Peyer's patch (tissue), 4 donors: ENCODE data around the gene ASMT. TPM values are rescaled to one million over a fixed set of nuclear protein-coding genes. Genes with fewer than 3 reads are reported as not detected.
"Not testable (repeated sequence)": the region's sequence is repeated elsewhere in the genome, so short reads cannot be mapped to it uniquely, and the experiment has no call there.

Source experiments
- DNase-seq, 3 donors: peaks; one replicate each; pipeline ENCODE4 v3.0.0-alpha.2; 2017 to 2019
- H3K27ac ChIP-seq, 4 donors: fragments of 200-600 bp; sonication (generic); one replicate each; pipeline ENCODE4 v1.5.1; 2016 to 2019
- H3K27me3 ChIP-seq, 2 donors: fragments of 200-600 bp; sonication (generic); one replicate each; pipeline ENCODE4 v1.5.1; 2019
- H3K36me3 ChIP-seq, 3 donors: fragments of 200-600 bp; sonication (generic); one replicate each; pipeline ENCODE4 v1.5.1; 2016 to 2019
- H3K4me1 ChIP-seq, 4 donors: fragments of 200-600 bp; sonication (generic); one replicate each; pipeline ENCODE4 v1.5.1; 2016 to 2019
- H3K4me3 ChIP-seq, 4 donors: fragments of 200-600 bp; sonication (generic); 1 replicate in 3 of 4; 2 replicates in 1 of 4; pipeline ENCODE4 v1.5.1; 2016 to 2019; ENCODE audit warnings: mild to moderate bottlenecking in 1 of 4
- H3K9me3 ChIP-seq, 4 donors: fragments of 200-600 bp; sonication (generic); one replicate each; pipeline ENCODE4 v1.5.1; 2016 to 2019; ENCODE audit warnings: mild to moderate bottlenecking in 1 of 4
- CTCF ChIP-seq, 6 experiments: fragments of 450-650 bp in 4 of 6; fragments of 200-600 bp in 2 of 6; sonication (generic) in 1 of 6; IDR thresholded peaks; one replicate each; pipeline ENCODE4 v1.5.1; 2017 to 2019; ENCODE audit warnings: antibody characterized with exemption in 6 of 6, mild to moderate bottlenecking in 3 of 6, moderate library complexity in 1 of 6
- POLR2A ChIP-seq, 2 donors: fragments of 450-650 bp; IDR thresholded peaks; one replicate each; pipeline ENCODE4 v1.5.1; 2017; ENCODE audit warnings: antibody characterized with exemption in 2 of 2, mild to moderate bottlenecking in 2 of 2, moderate library complexity in 2 of 2
- total RNA-seq, 4 donors: library from RNA; depleted of rRNA; stranded (reverse); fragments of >200 nt; gene quantifications; one replicate each; pipeline ENCODE4 v1.1.0, GENCODE V29; 2016

Gene ASMT
- total RNA-seq, 4 donors from 2014 or later, result 12.4 TPM; not detected in 3

GRCh38 chrX:1623691-1624090, 8.8 kb downstream of the ASMT start:
- H3K4me3 ChIP-seq, result no peak overlapping the region
- no peak overlapping the region for H3K27ac ChIP-seq
- TF ChIP-seq CTCF (IDR thresholded peaks at IDR 0.05) (no peak), POLR2A (IDR thresholded peaks at IDR 0.05) (no peak)
- DNase-seq, result no peak
- H3K36me3 ChIP-seq, result no peaks in the 10 kb centered on the region
- no peaks in the 10 kb centered on the region for H3K9me3 ChIP-seq
- H3K27me3 ChIP-seq, result no peaks in the 10 kb centered on the region
- no peaks in the 10 kb centered on the region for H3K4me1 ChIP-seq

GRCh38 chrX:1624158-1624860, 9.4 kb downstream of the ASMT start:
- not testable (repeated sequence) for H3K9me3 ChIP-seq, DNase-seq, H3K27ac ChIP-seq, H3K36me3 ChIP-seq, H3K4me3 ChIP-seq, H3K27me3 ChIP-seq, H3K4me1 ChIP-seq

GRCh38 chrX:1624861-1625215, 10.0 kb downstream of the ASMT start:
- not testable (repeated sequence) for H3K4me3 ChIP-seq, H3K27ac ChIP-seq, DNase-seq, H3K4me1 ChIP-seq, H3K36me3 ChIP-seq, H3K27me3 ChIP-seq, H3K9me3 ChIP-seq

DNA sequence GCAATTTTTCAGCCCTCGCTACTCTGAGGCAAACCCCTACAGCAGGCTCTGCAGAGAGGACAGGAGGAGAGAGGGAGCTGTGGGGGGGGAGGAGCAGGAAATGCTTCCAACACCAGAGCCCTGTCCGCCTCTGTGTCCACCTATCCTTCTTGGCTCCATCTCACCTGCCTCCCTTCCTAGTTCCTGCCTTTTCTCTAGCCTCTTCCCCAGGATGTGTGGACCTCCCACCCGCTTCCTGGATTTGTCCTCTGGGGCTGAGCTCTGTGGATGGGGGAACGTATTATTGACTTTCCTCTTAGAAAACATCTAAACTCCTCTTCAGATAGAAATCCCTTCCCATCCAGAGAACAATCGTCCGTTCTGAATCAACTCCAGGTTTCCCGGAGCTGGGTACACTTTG, 14.4 kb downstream of the ASMT start:
- Histone ChIP-seq H3K4me3 (no peak overlapping the region), H3K9me3 (no peaks in the 10 kb centered on the region), H3K27me3 (no peaks in the 10 kb centered on the region), H3K36me3 (no peaks in the 10 kb centered on the region), H3K4me1 (no peaks in the 10 kb centered on the region), H3K27ac (no peak overlapping the region)
- no peak for DNase-seq
- TF ChIP-seq CTCF (IDR thresholded peaks at IDR 0.05) (no peak), POLR2A (IDR thresholded peaks at IDR 0.05) (no peak)

GRCh38 chrX:1646009-1646408, 31.1 kb downstream of the ASMT start:
- Histone ChIP-seq H3K27ac (no peak overlapping the region), H3K4me3 (no peak overlapping the region), H3K36me3 (no peaks in the 10 kb centered on the region), H3K4me1 (no peaks in the 10 kb centered on the region), H3K9me3 (peaks cover 0 to 9% (median 3%) of the 10 kb centered on the region in 4 donors), H3K27me3 (no peaks in the 10 kb centered on the region)
- TF ChIP-seq POLR2A (IDR thresholded peaks at IDR 0.05) (no peak), CTCF (IDR thresholded peaks at IDR 0.05) (no peak)
- no peak for DNase-seq

DNA sequence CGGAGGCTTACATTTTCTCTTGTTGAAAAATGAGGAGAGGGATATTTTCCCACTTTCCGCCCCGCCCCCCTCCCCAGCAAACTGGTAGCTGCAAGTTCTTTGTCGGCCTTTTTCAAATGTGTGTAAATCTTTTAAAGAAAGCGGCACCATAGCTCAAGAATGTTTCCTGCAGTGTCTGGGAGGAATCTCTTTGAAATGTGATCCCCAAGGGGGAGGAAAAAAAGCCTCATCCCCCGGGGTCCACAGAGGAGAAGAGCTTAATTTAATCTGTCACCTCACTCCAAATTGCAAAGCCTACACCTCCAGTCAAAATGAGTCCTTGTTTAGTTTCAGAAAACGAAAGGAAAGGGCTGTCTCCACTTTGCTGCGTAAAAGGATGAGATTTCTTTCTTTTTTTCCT, 34.8 kb downstream of the ASMT start:
- DNase-seq, result no peak
- TF ChIP-seq CTCF (IDR thresholded peaks at IDR 0.05) (no peak), POLR2A (IDR thresholded peaks at IDR 0.05) (no peak)
- no peaks in the 10 kb centered on the region for H3K27me3 ChIP-seq
- H3K4me1 ChIP-seq, result no peaks in the 10 kb centered on the region
- no peak overlapping the region for H3K27ac ChIP-seq
- H3K4me3 ChIP-seq, result no peak overlapping the region
- H3K36me3 ChIP-seq, result no peaks in the 10 kb centered on the region
- peaks cover 0 to 9% (median 3%) of the 10 kb centered on the region in 4 donors for H3K9me3 ChIP-seq
